Right kidney (tissue), 1 donor: ENCODE measurements around the gene CLSTN2.

Source experiments
- DNase-seq: peaks from one replicate; pipeline ENCODE4 v3.0.0-alpha.2; 2016

The CLSTN2 gene

GRCh38 chr3:140292170-140292569 is 357.2 kb downstream of the CLSTN2 start:
- no peak for DNase-seq

GRCh38 chr3:140292684-140293083 is 357.7 kb downstream of the CLSTN2 start:
- no peak for DNase-seq

- no peak for DNase-seq
Observed at GRCh38 chr3:140294058-140294457, 359.1 kb downstream of the CLSTN2 start.

- DNase-seq: no peak
Observed at GRCh38 chr3:140296796-140297352, 361.9 kb downstream of the CLSTN2 start.

GRCh38 chr3:140298043-140298442 is 363.1 kb downstream of the CLSTN2 start:
- DNase-seq: no peak

- no peak for DNase-seq
Observed at GRCh38 chr3:140298569-140299070, 363.6 kb downstream of the CLSTN2 start.

GRCh38 chr3:140303875-140304274 is 368.9 kb downstream of the CLSTN2 start:
- DNase-seq: no peak

- no peak for DNase-seq
Observed at GRCh38 chr3:140308535-140308934, 373.6 kb downstream of the CLSTN2 start.

- DNase-seq: no peak
Observed at GRCh38 chr3:140311428-140311827, 376.4 kb downstream of the CLSTN2 start.

GRCh38 chr3:140315955-140316354 is 381.0 kb downstream of the CLSTN2 start:
- no peak for DNase-seq

- no peak for DNase-seq
Observed at GRCh38 chr3:140316466-140316865, 381.5 kb downstream of the CLSTN2 start.

GRCh38 chr3:140316868-140317400 is 381.9 kb downstream of the CLSTN2 start:
- DNase-seq: no peak

- DNase-seq: no peak
Observed at GRCh38 chr3:140319739-140320138, 384.8 kb downstream of the CLSTN2 start.

- DNase-seq: no peak
Observed at GRCh38 chr3:140323561-140323960, 388.6 kb downstream of the CLSTN2 start.

GRCh38 chr3:140332131-140332530 is 397.1 kb downstream of the CLSTN2 start:
- DNase-seq: no peak

GRCh38 chr3:140334132-140334929 is 399.3 kb downstream of the CLSTN2 start:
- no peak for DNase-seq

- DNase-seq: no peak
Observed at GRCh38 chr3:140336465-140336864, 401.5 kb downstream of the CLSTN2 start.

- no peak for DNase-seq
Observed at GRCh38 chr3:140338916-140339315, 403.9 kb downstream of the CLSTN2 start.

GRCh38 chr3:140341203-140341602 is 406.2 kb downstream of the CLSTN2 start:
- no peak for DNase-seq

GRCh38 chr3:140341817-140342403 is 406.9 kb downstream of the CLSTN2 start:
- no peak for DNase-seq

- DNase-seq: no peak
Observed at GRCh38 chr3:140342668-140343067, 407.7 kb downstream of the CLSTN2 start.

GRCh38 chr3:140343211-140344081 is 408.5 kb downstream of the CLSTN2 start:
- no peak for DNase-seq
